GM13977 (cell line): ENCODE results near the gene EIF5AL1.

Source experiments
- DNase-seq: peaks from one replicate; pipeline ENCODE4 v3.0.0; 2012; ENCODE audit warnings: low spot score
- CTCF ChIP-seq: IDR thresholded peaks from 2 replicates; pipeline ENCODE4 v1.5.1; 2012; ENCODE audit warnings: mild to moderate bottlenecking, control low read depth; ENCODE audit not compliant: insufficient read depth; ENCODE audit errors: extremely low read depth, missing control alignments
- in situ Hi-C: fragments of 300-500 bp; cut with MboI; formaldehyde crosslinking; loops from one replicate; pipeline ENCODE4 v1.12.0; 2022; ENCODE audit warnings: low sequenced_read_pairs, low pct_unique_long_range_greater_than_20kb, mixed read lengths, inconsistent platforms; ENCODE audit not compliant: unreplicated experiment

EIF5AL1 gene

GRCh38 chr10:79483948-79484347 is 28.4 kb upstream of the EIF5AL1 start:
- TF ChIP-seq CTCF = no peak
- in situ Hi-C loops = no loop called here
- DNase-seq = no peak

- no peak for DNase-seq
- in situ Hi-C loops = no loop called here
- TF ChIP-seq CTCF = no peak
Measured at GRCh38 chr10:79484476-79484875, 27.9 kb upstream of the EIF5AL1 start.

- in situ Hi-C loops = no loop called here
- TF ChIP-seq CTCF = peak; percentile 71
- DNase-seq = peak; percentile 71
Measured at GRCh38 chr10:79487296-79488194, 24.8 kb upstream of the EIF5AL1 start.

- TF ChIP-seq CTCF = no peak
- in situ Hi-C loops = no loop called here
Measured at GRCh38 chr10:79488336-79488735, 24.0 kb upstream of the EIF5AL1 start.

GRCh38 chr10:79488870-79489269 is 23.5 kb upstream of the EIF5AL1 start:
- in situ Hi-C loops = no loop called here
- no peak for DNase-seq
- no peak for TF ChIP-seq CTCF

More at GRCh38 chr10:79488336-79488735, 24.0 kb upstream of the EIF5AL1 start:
- DNase-seq = no peak

- in situ Hi-C loops = no loop called here
- no peak for TF ChIP-seq CTCF
- DNase-seq = peak; percentile 34
Measured at GRCh38 chr10:79490400-79491142, 21.8 kb upstream of the EIF5AL1 start.
